ENCODE results near the gene ADD2. TPM values are rescaled to one million over a fixed set of nuclear protein-coding genes. Genes with fewer than 3 reads are reported as not detected.

Gene ADD2
- total RNA-seq, 1 donor from 2014 or later = 45.3 TPM

DNA sequence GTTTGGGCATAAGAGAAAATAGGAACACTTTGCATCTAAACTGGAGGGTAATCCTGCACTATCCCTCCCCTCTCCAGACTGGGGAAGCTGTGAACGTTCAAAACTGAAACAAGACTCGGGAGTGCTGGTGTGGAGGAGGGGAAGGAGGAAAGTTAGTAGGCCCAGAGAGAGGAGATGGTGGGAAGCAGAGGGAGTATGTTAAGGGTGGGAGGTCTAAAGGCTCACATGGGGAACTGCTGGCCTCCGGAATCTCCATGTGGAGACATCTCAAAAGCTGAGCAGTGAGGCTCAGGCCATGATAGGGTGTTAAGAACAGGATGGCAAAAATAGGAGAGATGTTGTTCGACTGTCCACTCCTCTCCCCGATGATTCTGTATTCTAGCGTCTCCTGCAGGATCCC, 47.9 kb downstream of the ADD2 start:
- Histone ChIP-seq H4K20me1 (ENCODE audit: low read depth) (peaks cover 93% of the 10 kb centered on the region), H3F3A (ENCODE audit: low read depth) (no peaks in the 10 kb centered on the region), H3K27ac (no peak overlapping the region), H3K4me1 (peaks cover 20% of the 10 kb centered on the region), H3K36me3 (no peaks in the 10 kb centered on the region), H3K9me3 (ENCODE audit: low read depth) (no peaks in the 10 kb centered on the region), H2AFZ (replicated peaks) (no peak overlapping the region), H3K9ac (no peak overlapping the region), H3K79me2 (ENCODE audit: low read depth) (peaks cover 70% of the 10 kb centered on the region), H3K27me3 (no peaks in the 10 kb centered on the region), H3K4me2 (no peak overlapping the region), H3K4me3 (no peak overlapping the region)
- Mint-ChIP-seq H3K4me1 (peaks cover 53% of the 10 kb centered on the region), H3K36me3 (peaks cover 7% of the 10 kb centered on the region), H3K4me3 (no peak overlapping the region), H3K27me3 (ENCODE audit: insufficient read depth, low read depth) (peaks cover 12% of the 10 kb centered on the region), H3K9me3 (no peaks in the 10 kb centered on the region), H3K27ac (no peak overlapping the region)
- TF ChIP-seq EZH2 (IDR thresholded peaks at IDR 0.05) (no peak), EZH2phosphoT487 (IDR thresholded peaks at IDR 0.05) (no peak)
- TF ChIP-seq, protein P1, sequence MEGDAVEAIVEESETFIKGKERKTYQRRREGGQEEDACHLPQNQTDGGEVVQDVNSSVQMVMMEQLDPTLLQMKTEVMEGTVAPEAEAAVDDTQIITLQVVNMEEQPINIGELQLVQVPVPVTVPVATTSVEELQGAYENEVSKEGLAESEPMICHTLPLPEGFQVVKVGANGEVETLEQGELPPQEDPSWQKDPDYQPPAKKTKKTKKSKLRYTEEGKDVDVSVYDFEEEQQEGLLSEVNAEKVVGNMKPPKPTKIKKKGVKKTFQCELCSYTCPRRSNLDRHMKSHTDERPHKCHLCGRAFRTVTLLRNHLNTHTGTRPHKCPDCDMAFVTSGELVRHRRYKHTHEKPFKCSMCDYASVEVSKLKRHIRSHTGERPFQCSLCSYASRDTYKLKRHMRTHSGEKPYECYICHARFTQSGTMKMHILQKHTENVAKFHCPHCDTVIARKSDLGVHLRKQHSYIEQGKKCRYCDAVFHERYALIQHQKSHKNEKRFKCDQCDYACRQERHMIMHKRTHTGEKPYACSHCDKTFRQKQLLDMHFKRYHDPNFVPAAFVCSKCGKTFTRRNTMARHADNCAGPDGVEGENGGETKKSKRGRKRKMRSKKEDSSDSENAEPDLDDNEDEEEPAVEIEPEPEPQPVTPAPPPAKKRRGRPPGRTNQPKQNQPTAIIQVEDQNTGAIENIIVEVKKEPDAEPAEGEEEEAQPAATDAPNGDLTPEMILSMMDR (IDR thresholded peaks at IDR 0.05) = no peak
- DNase-seq (ENCODE audit: low spot score) = no peak

DNA sequence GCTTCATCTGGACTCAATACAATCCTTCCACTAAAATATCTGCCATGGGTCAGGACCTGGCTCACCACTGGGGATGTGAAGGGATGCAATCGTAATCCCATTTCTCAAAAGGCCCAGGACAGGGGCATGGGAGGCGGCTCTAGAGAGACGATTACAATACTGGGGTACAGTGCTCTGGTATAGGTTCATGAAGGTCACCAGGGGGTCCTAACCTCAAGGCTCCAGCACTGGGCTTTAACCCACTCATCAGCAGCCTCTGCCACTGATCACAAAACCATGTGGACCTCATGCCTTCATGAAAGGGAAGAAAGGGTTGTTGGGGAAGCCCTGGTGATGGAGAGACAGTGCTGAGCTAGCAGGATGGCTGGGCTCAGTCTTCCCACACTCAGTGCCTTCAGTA, 48.8 kb downstream of the ADD2 start:
- peaks cover 27% of the 10 kb centered on the region for H3K4me1 ChIP-seq
- TF ChIP-seq, protein P1 (IDR thresholded peaks at IDR 0.05) = no peak
- TF ChIP-seq EZH2 (IDR thresholded peaks at IDR 0.05) = no peak
- no peak for TF ChIP-seq EZH2phosphoT487 (IDR thresholded peaks at IDR 0.05)
- H3K27me3 Mint-ChIP-seq (ENCODE audit: insufficient read depth, low read depth) = peaks cover 8% of the 10 kb centered on the region
- no peaks in the 10 kb centered on the region for H3K9me3 Mint-ChIP-seq
- H3F3A ChIP-seq (ENCODE audit: low read depth) = no peaks in the 10 kb centered on the region
- H3K79me2 ChIP-seq (ENCODE audit: low read depth) = peaks cover 67% of the 10 kb centered on the region
- H3K36me3 Mint-ChIP-seq = peaks cover 7% of the 10 kb centered on the region
- H3K9me3 ChIP-seq (ENCODE audit: low read depth) = no peaks in the 10 kb centered on the region
- H2AFZ ChIP-seq (replicated peaks) = no peak overlapping the region
- H3K4me3 ChIP-seq = no peak overlapping the region
- H4K20me1 ChIP-seq (ENCODE audit: low read depth) = peaks cover 93% of the 10 kb centered on the region
- no peaks in the 10 kb centered on the region for H3K27me3 ChIP-seq
- no peak overlapping the region for H3K27ac ChIP-seq
- no peak overlapping the region for H3K27ac Mint-ChIP-seq
- no peak for DNase-seq (ENCODE audit: low spot score)
- no peak overlapping the region for H3K4me3 Mint-ChIP-seq
- no peaks in the 10 kb centered on the region for H3K36me3 ChIP-seq
- no peak overlapping the region for H3K4me2 ChIP-seq
- no peak overlapping the region for H3K9ac ChIP-seq
- peaks cover 52% of the 10 kb centered on the region for H3K4me1 Mint-ChIP-seq

DNA sequence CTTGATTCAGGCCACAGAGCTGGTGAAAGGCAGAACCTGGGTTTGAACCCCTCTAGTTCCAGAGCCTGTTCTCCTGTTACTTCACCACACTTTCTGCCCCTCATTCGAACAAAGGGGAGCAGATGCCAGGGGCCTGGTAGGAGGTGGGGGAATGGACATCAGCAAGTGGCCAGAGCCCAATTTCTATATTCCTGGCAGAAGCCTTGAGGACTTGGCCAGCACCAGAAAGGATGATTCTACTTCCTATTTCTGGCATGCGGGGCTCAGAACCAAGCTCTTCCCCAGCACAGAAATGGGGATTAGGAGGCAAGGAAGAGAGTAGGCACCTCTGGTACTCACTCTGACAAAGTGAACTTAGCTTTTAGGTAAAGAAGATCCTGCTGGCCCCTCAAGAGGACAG, 49.3 kb downstream of the ADD2 start:
- Mint-ChIP-seq H3K36me3 (peaks cover 7% of the 10 kb centered on the region), H3K27me3 (ENCODE audit: insufficient read depth, low read depth) (peaks cover 7% of the 10 kb centered on the region), H3K4me1 (peaks cover 49% of the 10 kb centered on the region), H3K27ac (no peak overlapping the region), H3K4me3 (no peak overlapping the region), H3K9me3 (no peaks in the 10 kb centered on the region)
- no peak overlapping the region for H2AFZ ChIP-seq (replicated peaks)
- no peaks in the 10 kb centered on the region for H3K36me3 ChIP-seq
- peaks cover 63% of the 10 kb centered on the region for H3K79me2 ChIP-seq (ENCODE audit: low read depth)
- no peak overlapping the region for H3K4me3 ChIP-seq
- H3K4me1 ChIP-seq = peaks cover 23% of the 10 kb centered on the region
- no peak overlapping the region for H3K27ac ChIP-seq
- DNase-seq (ENCODE audit: low spot score) = no peak
- H3K27me3 ChIP-seq = no peaks in the 10 kb centered on the region
- H3K9me3 ChIP-seq (ENCODE audit: low read depth) = no peaks in the 10 kb centered on the region
- H3K9ac ChIP-seq = no peak overlapping the region
- H3F3A ChIP-seq (ENCODE audit: low read depth) = no peaks in the 10 kb centered on the region
- H3K4me2 ChIP-seq = no peak overlapping the region
- TF ChIP-seq EZH2phosphoT487 (IDR thresholded peaks at IDR 0.05) (no peak), EZH2 (IDR thresholded peaks at IDR 0.05) (no peak)
- TF ChIP-seq, protein P1 (IDR thresholded peaks at IDR 0.05) = no peak
- H4K20me1 ChIP-seq (ENCODE audit: low read depth) = peaks cover 93% of the 10 kb centered on the region

Data from neural progenitor cell (in vitro differentiated cells).